H1 (cell line): ENCODE measurements around the gene PPP3R2. TPM values are rescaled to one million over a fixed set of nuclear protein-coding genes. Genes with fewer than 3 reads are reported as not detected.
A peak's percentile ranks its signal among the peaks of the same experiment; 100 is the strongest.

Experiments
- CTCF ChIA-PET: fragments of 300-600 bp; sonication (Branson Sonifier 250); formaldehyde crosslinking; loops from one replicate; lab custom pipeline; 2021; ENCODE audit not compliant: partially characterized antibody; lab: Charles Lee
- POLR2A ChIA-PET: fragments of 300-600 bp; sonication (Branson Sonifier 250); formaldehyde crosslinking; loops from one replicate; lab custom pipeline; 2021; ENCODE audit warnings: inconsistent platforms; ENCODE audit not compliant: partially characterized antibody; lab: Charles Lee
- DNase-seq, 2 experiments: peaks; one replicate each; pipeline versions ENCODE4 v3.0.0 to v3.0.0-alpha.2; 2010 to 2022; ENCODE audit warnings: low spot score in 2 of 2, low read depth in 1 of 2, mixed read lengths in 1 of 2
- FAIRE-seq: peaks from 2 replicates; lab custom pipeline; 2011; peaks lifted over from hg19 to GRCh38; lab: Jason Lieb, UNC
- H2AFZ ChIP-seq: 2 replicates; pipeline ENCODE4 v1.8.1; 2012; ENCODE audit warnings: low read length, inconsistent platforms
- H2AK5ac ChIP-seq: 2 replicates; pipeline ENCODE4 v1.6.1; 2013; ENCODE audit warnings: low read depth, low read length
- H2BK120ac ChIP-seq: replicated peaks from 2 replicates; pipeline ENCODE3; 2013; ENCODE audit warnings: low read depth, low read length, inconsistent platforms
- H2BK12ac ChIP-seq: 2 replicates; pipeline ENCODE4 v1.6.1; 2013; ENCODE audit warnings: low read depth, low read length
- H2BK15ac ChIP-seq: 2 replicates; pipeline ENCODE4 v1.6.1; 2013; ENCODE audit warnings: low read length
- H2BK20ac ChIP-seq: 2 replicates; pipeline ENCODE4 v1.6.1; 2013; ENCODE audit warnings: low read length
- H2BK5ac ChIP-seq: 2 replicates; pipeline ENCODE4 v1.6.1; 2013; ENCODE audit warnings: low read depth, low read length
- H3K14ac ChIP-seq: 2 replicates; pipeline ENCODE4 v1.6.1; 2013; ENCODE audit warnings: inconsistent platforms; ENCODE audit not compliant: insufficient read length
- H3K18ac ChIP-seq: 2 replicates; pipeline ENCODE4 v1.6.1; 2013; ENCODE audit warnings: low read length; ENCODE audit errors: extremely low read depth
- H3K23ac ChIP-seq: 2 replicates; pipeline ENCODE4 v1.6.1; 2013; ENCODE audit warnings: inconsistent platforms; ENCODE audit not compliant: insufficient read length
- H3K23me2 ChIP-seq: 2 replicates; pipeline ENCODE4 v1.6.1; 2013; ENCODE audit warnings: low read depth, low read length
- H3K27ac ChIP-seq: 2 replicates; pipeline ENCODE4 v1.6.1; 2011; ENCODE audit warnings: low read depth, low read length, inconsistent platforms
- H3K27me3 ChIP-seq, 4 experiments: replicated peaks in 1 of 4; 1 replicate in 1 of 4; 2 replicates in 3 of 4; pipeline versions ENCODE4 v1.6.1 to v1.8.1; 2011 to 2013; ENCODE audit warnings: low read length in 3 of 4, mild to moderate bottlenecking in 3 of 4, inconsistent platforms in 2 of 4, mixed read lengths in 2 of 4, moderate library complexity in 1 of 4; ENCODE audit not compliant: control insufficient read depth in 3 of 4, insufficient read depth in 3 of 4; ENCODE audit errors: extremely low read depth in 1 of 4
- H3K36me3 ChIP-seq, 4 experiments: 2 replicates each; pipeline versions ENCODE4 v1.6.1 to v1.8.1; 2011 to 2013; ENCODE audit warnings: mild to moderate bottlenecking in 4 of 4, low read length in 3 of 4, moderate library complexity in 2 of 4, control low read depth in 1 of 4, inconsistent platforms in 1 of 4; ENCODE audit not compliant: insufficient read depth in 4 of 4, control insufficient read depth in 2 of 4
- H3K4ac ChIP-seq: replicated peaks from 2 replicates; pipeline ENCODE3; 2013; ENCODE audit warnings: low read length, low read depth, mixed read lengths, inconsistent platforms; ENCODE audit not compliant: insufficient read length
- H3K4me1 ChIP-seq, 4 experiments: replicated peaks in 1 of 4; 1 replicate in 1 of 4; 2 replicates in 3 of 4; pipeline versions ENCODE4 v1.6.1 to v1.8.1; 2011 to 2013; ENCODE audit warnings: low read length in 3 of 4, inconsistent platforms in 2 of 4, mixed read lengths in 1 of 4; ENCODE audit not compliant: insufficient read depth in 4 of 4, control insufficient read depth in 3 of 4
- H3K4me2 ChIP-seq, 2 experiments: 2 replicates each; pipeline versions ENCODE4 v1.6.1 to v1.8.1; 2011 to 2013; ENCODE audit warnings: low read depth in 2 of 2, low read length in 2 of 2, control low read depth in 1 of 2, inconsistent platforms in 1 of 2, mild to moderate bottlenecking in 1 of 2; ENCODE audit not compliant: insufficient read depth in 1 of 2
- H3K4me3 ChIP-seq, 4 experiments: fragments of 200-600, 300-600 bp in 1 of 4; sonication (generic), shearing (Covaris generic), sonication (Bioruptor Twin) in 1 of 4; 2 replicates each; pipeline versions ENCODE4 v1.5.1 to v1.8.1; 2011 to 2016; ENCODE audit warnings: low read length in 4 of 4, low read depth in 3 of 4, control low read depth in 2 of 4, inconsistent platforms in 2 of 4, mild to moderate bottlenecking in 2 of 4, mixed read lengths in 1 of 4, moderate library complexity in 1 of 4; ENCODE audit not compliant: insufficient read depth in 2 of 4; ENCODE audit errors: extremely low read depth in 1 of 4
- H3K56ac ChIP-seq: replicated peaks from 2 replicates; pipeline ENCODE3; 2013; ENCODE audit warnings: low read depth, mild to moderate bottlenecking, mixed read lengths, low read length, inconsistent platforms; ENCODE audit not compliant: insufficient read length
- H3K79me1 ChIP-seq: 2 replicates; pipeline ENCODE4 v1.6.1; 2013; ENCODE audit warnings: low read depth, low read length, control low read depth
- H3K79me2 ChIP-seq, 2 experiments: 2 replicates each; pipeline versions ENCODE4 v1.6.1 to v1.8.1; 2012 to 2013; ENCODE audit warnings: low read length in 2 of 2, mild to moderate bottlenecking in 2 of 2, inconsistent platforms in 1 of 2; ENCODE audit not compliant: insufficient read depth in 2 of 2, control insufficient read depth in 1 of 2
- H3K9ac ChIP-seq, 4 experiments: replicated peaks in 1 of 4; 1 replicate in 1 of 4; 2 replicates in 3 of 4; pipeline versions ENCODE4 v1.6.1 to v1.8.1; 2011 to 2013; ENCODE audit warnings: low read depth in 3 of 4, low read length in 3 of 4, control low read depth in 2 of 4, mild to moderate bottlenecking in 2 of 4, moderate library complexity in 2 of 4, inconsistent platforms in 1 of 4; ENCODE audit errors: extremely low read depth in 1 of 4
- H3K9me3 ChIP-seq, 2 experiments: 2 replicates each; pipeline versions ENCODE4 v1.6.1 to v1.8.1; 2012 to 2013; ENCODE audit warnings: mild to moderate bottlenecking in 2 of 2, moderate library complexity in 2 of 2, control low read depth in 1 of 2, inconsistent platforms in 1 of 2, low read depth in 1 of 2, low read length in 1 of 2, mixed read lengths in 1 of 2; ENCODE audit not compliant: insufficient read depth in 2 of 2
- H4K20me1 ChIP-seq, 2 experiments: replicated peaks in 1 of 2; 2 replicates each; pipeline versions ENCODE3 to v1.8.1; 2011 to 2013; ENCODE audit warnings: inconsistent platforms in 2 of 2, low read length in 2 of 2, mild to moderate bottlenecking in 1 of 2; ENCODE audit not compliant: insufficient read depth in 2 of 2, control insufficient read depth in 1 of 2
- H4K5ac ChIP-seq: 2 replicates; pipeline ENCODE4 v1.6.1; 2013; ENCODE audit warnings: low read length, low read depth, mixed read lengths, inconsistent platforms; ENCODE audit not compliant: insufficient read length
- H4K8ac ChIP-seq: 2 replicates; pipeline ENCODE4 v1.8.0; 2013; ENCODE audit warnings: mild to moderate bottlenecking, moderate library complexity, low read length, inconsistent platforms; ENCODE audit not compliant: insufficient read depth; ENCODE audit errors: extremely low read depth
- H4K91ac ChIP-seq: replicated peaks from 2 replicates; pipeline ENCODE3; 2013; ENCODE audit warnings: low read length, mixed read lengths, inconsistent platforms; ENCODE audit not compliant: insufficient read length
- CREB1 ChIP-seq: IDR thresholded peaks from 2 replicates; pipeline ENCODE4 v1.6.1; 2012; ENCODE audit warnings: inconsistent platforms
- CTCF ChIP-seq, 3 experiments: IDR thresholded peaks; 1 replicate in 2 of 3; 2 replicates in 1 of 3; pipeline versions ENCODE4 v1.5.1 to v1.6.1; 2011; ENCODE audit warnings: low read length in 3 of 3, mild to moderate bottlenecking in 3 of 3, inconsistent platforms in 2 of 3, low read depth in 1 of 3, moderate library complexity in 1 of 3; ENCODE audit not compliant: insufficient read depth in 1 of 3; ENCODE audit errors: control extremely low read depth in 1 of 3
- EZH2 ChIP-seq: fragments of 200-600 bp; sonication (generic); IDR thresholded peaks from 2 replicates; pipeline ENCODE4 v1.7.1; 2012; ENCODE audit warnings: low read depth, mild to moderate bottlenecking, moderate library complexity, low read length, inconsistent platforms; ENCODE audit not compliant: severe bottlenecking
- RAD21 ChIP-seq, 2 experiments: IDR thresholded peaks in 1 of 2; conservative IDR thresholded peaks in 1 of 2; 2 replicates each; pipeline ENCODE4 v1.6.1; 2011; ENCODE audit warnings: low read depth in 2 of 2, low read length in 2 of 2, improper control_type of control experiment in 1 of 2, inconsistent platforms in 1 of 2, mild to moderate bottlenecking in 1 of 2, moderate library complexity in 1 of 2
- SIRT6 ChIP-seq: IDR thresholded peaks from one replicate; pipeline ENCODE4 v1.7.1; 2012; ENCODE audit warnings: low read length, inconsistent platforms
- YY1 ChIP-seq: IDR thresholded peaks from 2 replicates; pipeline ENCODE4 v1.6.1; 2011; ENCODE audit warnings: low read depth, mild to moderate bottlenecking, low read length
- WGBS, 2 experiments: shearing (Covaris generic) in 1 of 2; methylation state at CpG; one replicate each; pipeline versions ENCODE4 v1.1.6 to v1.1.7; 2013 to 2015; ENCODE audit warnings: low lambda C conversion rate in 2 of 2, mixed read lengths in 2 of 2, inconsistent platforms in 1 of 2, low coverage in 1 of 2, missing lambda C conversion rate in 1 of 2; ENCODE audit not compliant: insufficient replicate concordance in 2 of 2, insufficient coverage in 1 of 2, insufficient read length in 1 of 2; ENCODE audit errors: extremely low coverage in 1 of 2, missing lambda C conversion rate in 1 of 2; 5-methylcytosine and 5-hydroxymethylcytosine counted together
- polyA plus RNA-seq, 7 experiments: library from polyadenylated mRNA; depleted of rRNA in 3 of 7; stranded (reverse) in 5 of 7; unstranded in 2 of 7; fragments of >200 nt in 5 of 7; fragments of 200-250 nt in 2 of 7; gene quantifications; 1 replicate in 5 of 7; 2 replicates in 1 of 7; 4 replicates in 1 of 7; pipeline versions ENCODE4 v1.2.1 to v1.2.3, GENCODE V29; 2011 to 2013; ENCODE audit warnings: missing spikeins in 2 of 7, mixed read lengths in 2 of 7
- total RNA-seq: library from RNA; stranded (reverse); fragmentation: NEBNext Ultra II Directional; extraction: Animal tissue kit (Norgen Biotek cat#: 25700); gene quantifications from 2 replicates; pipeline ENCODE4 v1.2.1, GENCODE V29; 2021

PPP3R2 gene
- total and polyA plus RNA-seq, 2 of the 8 experiments (the other 6 are each of a cell fraction or from before 2014, with no cell fraction given): not detected

GRCh38 chr9:101601904-101602765, 7.4 kb upstream of the PPP3R2 start:
- Histone ChIP-seq H2AFZ (peak overlapping the region; percentile 95), H3K9ac (no peak overlapping the region), H2BK120ac (no peak overlapping the region), H2BK15ac (no peak overlapping the region), H2BK12ac (no peak overlapping the region), H3K4me1 (no peaks in the 10 kb centered on the region), H4K8ac (no peak overlapping the region), H2AK5ac (no peak overlapping the region), H4K20me1 (no peaks in the 10 kb centered on the region), H3K4me3 (no peak overlapping the region), H3K18ac (no peak overlapping the region), H3K4ac (no peak overlapping the region), H2BK20ac (no peak overlapping the region), H4K91ac (no peak overlapping the region), H4K5ac (no peak overlapping the region), H3K27me3 (no peaks in the 10 kb centered on the region), H3K14ac (no peak overlapping the region), H3K79me1 (no peaks in the 10 kb centered on the region), H3K27ac (no peak overlapping the region), H3K36me3 (no peaks in the 10 kb centered on the region), H3K9me3 (no peaks in the 10 kb centered on the region), H3K4me2 (no peak overlapping the region), H3K56ac (no peak overlapping the region), H2BK5ac (no peak overlapping the region), H3K23me2 (no peaks in the 10 kb centered on the region), H3K23ac (no peak overlapping the region), H3K79me2 (no peaks in the 10 kb centered on the region)
- ChIA-PET POLR2A (no interaction called here), CTCF (interaction anchor here (0.6 to 1.6 kb wide), 13 partner anchors 11 to 1102 kb away, joined by 3 to 5 read pairs (median 3); no protein-coding TSS in a partner anchor)
- TF ChIP-seq YY1 (peak; percentile 53; the same call in 1 of the 2 replicates), RAD21 (IDR thresholded peaks at IDR 0.05 in 1 of 2, conservative IDR thresholded peaks at IDR 0.05 in 1 of 2; ENCODE audit: low read depth in 2 of 2, low read length in 2 of 2) (peak; percentile 86 to 87), CTCF (IDR thresholded peaks at IDR 0.05; ENCODE audit: control extremely low read depth in 1 of 3, insufficient read depth in 1 of 3, low read depth in 1 of 3, low read length in 3 of 3) (peak in 2 of 3 experiments; percentile 71 to 76; a peak in 3 of 4 replicates), CREB1 (0 out of 2 replicates have a peak, but pooled peaks have one; percentile 20), SIRT6 (no peak), EZH2 (no peak)
- WGBS, 2 experiments: 35% methylated on average over 11 of the region's 11 CpGs; no CpG with 5 or more reads in 1 of the 2 experiments
- DNase-seq: no peak
- FAIRE-seq: peak; percentile 99
